GM21723 (cell line): ENCODE results near the gene OR2AT4.

Experiments
- ATAC-seq: cut with Tn5 transposase; IDR thresholded peaks from one replicate; pipeline ENCODE4 v1.9.1; 2021; ENCODE audit warnings: mild to moderate bottlenecking, moderate library complexity; ENCODE audit not compliant: unreplicated experiment

Gene OR2AT4

GRCh38 chr11:75031771-75032549 lies 64.7 kb downstream of the OR2AT4 start:
- ATAC-seq = no peak
